ENCODE data around the gene IFNAR1.

DNA sequence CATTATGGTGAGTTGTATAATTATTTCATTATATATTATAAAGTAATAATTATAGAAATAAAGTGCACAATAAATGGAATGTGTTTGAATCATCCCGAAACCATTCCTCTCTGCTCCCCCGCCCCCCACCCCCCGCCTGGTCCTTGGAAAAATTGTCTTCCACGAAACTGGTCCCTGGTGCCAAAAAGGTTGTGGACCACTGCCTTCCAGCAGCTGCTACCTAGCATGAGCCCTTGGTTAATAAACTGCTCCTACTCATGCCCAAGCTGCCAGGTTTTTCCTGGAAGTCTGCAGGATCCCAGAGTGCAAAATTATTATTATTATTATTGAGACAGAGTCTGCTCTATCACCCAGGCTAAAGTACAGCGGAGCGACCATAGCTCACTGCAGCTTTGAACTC lies 71.7 kb downstream of the IFNAR1 start:
- TF ChIP-seq, protein P1, sequence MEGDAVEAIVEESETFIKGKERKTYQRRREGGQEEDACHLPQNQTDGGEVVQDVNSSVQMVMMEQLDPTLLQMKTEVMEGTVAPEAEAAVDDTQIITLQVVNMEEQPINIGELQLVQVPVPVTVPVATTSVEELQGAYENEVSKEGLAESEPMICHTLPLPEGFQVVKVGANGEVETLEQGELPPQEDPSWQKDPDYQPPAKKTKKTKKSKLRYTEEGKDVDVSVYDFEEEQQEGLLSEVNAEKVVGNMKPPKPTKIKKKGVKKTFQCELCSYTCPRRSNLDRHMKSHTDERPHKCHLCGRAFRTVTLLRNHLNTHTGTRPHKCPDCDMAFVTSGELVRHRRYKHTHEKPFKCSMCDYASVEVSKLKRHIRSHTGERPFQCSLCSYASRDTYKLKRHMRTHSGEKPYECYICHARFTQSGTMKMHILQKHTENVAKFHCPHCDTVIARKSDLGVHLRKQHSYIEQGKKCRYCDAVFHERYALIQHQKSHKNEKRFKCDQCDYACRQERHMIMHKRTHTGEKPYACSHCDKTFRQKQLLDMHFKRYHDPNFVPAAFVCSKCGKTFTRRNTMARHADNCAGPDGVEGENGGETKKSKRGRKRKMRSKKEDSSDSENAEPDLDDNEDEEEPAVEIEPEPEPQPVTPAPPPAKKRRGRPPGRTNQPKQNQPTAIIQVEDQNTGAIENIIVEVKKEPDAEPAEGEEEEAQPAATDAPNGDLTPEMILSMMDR (IDR thresholded peaks at IDR 0.05 in 4 of 5, conservative IDR thresholded peaks at IDR 0.05 in 1 of 5): no peak
- no peak for TF ChIP-seq POLR2A (IDR thresholded peaks at IDR 0.05)

Data from gastrocnemius medialis (tissue), 4 donors.